MM.1S (cell line): ENCODE data around the gene TCF7L2.

Source experiments
- CTCF ChIP-seq: fragments of 300-600 bp; sonication (generic); IDR thresholded peaks from 2 replicates; pipeline ENCODE4 v1.5.1; 2016; ENCODE audit warnings: antibody characterized with exemption, low read length, mixed read lengths
- EZH2 ChIP-seq: fragments of 300-600 bp; sonication (generic); optimal IDR thresholded peaks from 2 replicates; pipeline ENCODE3; 2017; ENCODE audit warnings: low read depth, mild to moderate bottlenecking, antibody characterized with exemption, low read length, mixed read lengths
- EZH2phosphoT487 ChIP-seq: fragments of 300-600 bp; sonication (generic); IDR thresholded peaks from 2 replicates; pipeline ENCODE4 v1.6.1; 2018; ENCODE audit warnings: antibody characterized with exemption, low read length

GRCh38 chr10:113111260-113111659 is 161.2 kb downstream of the TCF7L2 start:
- TF ChIP-seq CTCF: no peak
- TF ChIP-seq EZH2: no peak
- TF ChIP-seq EZH2phosphoT487: no peak
